ENCODE measurements around the gene USP37.

Gene USP37

GRCh38 chr2:218478544-218478943 lies 89.6 kb downstream of the USP37 start:
- Histone ChIP-seq H3K9me3 (ENCODE audit: control insufficient read depth, insufficient read depth, low read length) (no peaks in the 10 kb centered on the region), H3K36me3 (ENCODE audit: insufficient read depth, low read length) (peaks cover 14% of the 10 kb centered on the region), H3K4me1 (ENCODE audit: insufficient read depth, low read length) (no peaks in the 10 kb centered on the region), H3K9ac (ENCODE audit: low read depth, low read length) (no peak overlapping the region)

GRCh38 chr2:218477247-218477646 lies 90.9 kb downstream of the USP37 start:
- Histone ChIP-seq H3K9ac (ENCODE audit: low read depth, low read length) (no peak overlapping the region), H3K4me1 (ENCODE audit: insufficient read depth, low read length) (no peaks in the 10 kb centered on the region), H3K9me3 (ENCODE audit: control insufficient read depth, insufficient read depth, low read length) (no peaks in the 10 kb centered on the region), H3K36me3 (ENCODE audit: insufficient read depth, low read length) (peaks cover 17% of the 10 kb centered on the region)

- Histone ChIP-seq H3K9ac (ENCODE audit: low read depth, low read length) (no peak overlapping the region), H3K9me3 (ENCODE audit: control insufficient read depth, insufficient read depth, low read length) (no peaks in the 10 kb centered on the region), H3K36me3 (ENCODE audit: insufficient read depth, low read length) (peaks cover 16% of the 10 kb centered on the region), H3K4me1 (ENCODE audit: insufficient read depth, low read length) (no peaks in the 10 kb centered on the region)
These were observed 91.5 kb downstream of the USP37 start for GRCh38 chr2:218476676-218477075.

- Histone ChIP-seq H3K4me1 (ENCODE audit: insufficient read depth, low read length) (no peaks in the 10 kb centered on the region), H3K9ac (ENCODE audit: low read depth, low read length) (no peak overlapping the region), H3K36me3 (ENCODE audit: insufficient read depth, low read length) (peaks cover 10% of the 10 kb centered on the region), H3K9me3 (ENCODE audit: control insufficient read depth, insufficient read depth, low read length) (no peaks in the 10 kb centered on the region)
These were observed 93.6 kb downstream of the USP37 start for GRCh38 chr2:218474527-218474926.

GRCh38 chr2:218472988-218473387 lies 95.2 kb downstream of the USP37 start:
- no peak overlapping the region for H3K9ac ChIP-seq (ENCODE audit: low read depth, low read length)
- no peaks in the 10 kb centered on the region for H3K9me3 ChIP-seq (ENCODE audit: control insufficient read depth, insufficient read depth, low read length)
- H3K36me3 ChIP-seq (ENCODE audit: insufficient read depth, low read length): peaks cover 10% of the 10 kb centered on the region
- no peaks in the 10 kb centered on the region for H3K4me1 ChIP-seq (ENCODE audit: insufficient read depth, low read length)

GRCh38 chr2:218471982-218472381 lies 96.2 kb downstream of the USP37 start:
- Histone ChIP-seq H3K36me3 (ENCODE audit: insufficient read depth, low read length) (peaks cover 10% of the 10 kb centered on the region), H3K9ac (ENCODE audit: low read depth, low read length) (no peak overlapping the region), H3K4me1 (ENCODE audit: insufficient read depth, low read length) (no peaks in the 10 kb centered on the region), H3K9me3 (ENCODE audit: control insufficient read depth, insufficient read depth, low read length) (no peaks in the 10 kb centered on the region)

GRCh38 chr2:218471036-218471435 lies 97.1 kb downstream of the USP37 start:
- Histone ChIP-seq H3K4me1 (ENCODE audit: insufficient read depth, low read length) (no peaks in the 10 kb centered on the region), H3K9ac (ENCODE audit: low read depth, low read length) (no peak overlapping the region), H3K9me3 (ENCODE audit: control insufficient read depth, insufficient read depth, low read length) (no peaks in the 10 kb centered on the region), H3K36me3 (ENCODE audit: insufficient read depth, low read length) (peaks cover 10% of the 10 kb centered on the region; the same call in 1 of the 2 replicates)

- peaks cover 10% of the 10 kb centered on the region; the same call in 1 of the 2 replicates for H3K36me3 ChIP-seq (ENCODE audit: insufficient read depth, low read length)
- H3K9ac ChIP-seq (ENCODE audit: low read depth, low read length): no peak overlapping the region
- no peaks in the 10 kb centered on the region for H3K9me3 ChIP-seq (ENCODE audit: control insufficient read depth, insufficient read depth, low read length)
- no peaks in the 10 kb centered on the region for H3K4me1 ChIP-seq (ENCODE audit: insufficient read depth, low read length)
These were observed 97.7 kb downstream of the USP37 start for GRCh38 chr2:218470448-218470847.

- Histone ChIP-seq H3K4me1 (ENCODE audit: insufficient read depth, low read length) (no peaks in the 10 kb centered on the region), H3K9me3 (ENCODE audit: control insufficient read depth, insufficient read depth, low read length) (no peaks in the 10 kb centered on the region), H3K9ac (ENCODE audit: low read depth, low read length) (no peak overlapping the region), H3K36me3 (ENCODE audit: insufficient read depth, low read length) (peaks cover 5% of the 10 kb centered on the region; the same call in 1 of the 2 replicates)
These were observed 102.0 kb downstream of the USP37 start for GRCh38 chr2:218465987-218466633.

GRCh38 chr2:218458598-218458997 lies 109.6 kb downstream of the USP37 start:
- Histone ChIP-seq H3K9ac (ENCODE audit: low read depth, low read length) (no peak overlapping the region), H3K36me3 (ENCODE audit: insufficient read depth, low read length) (peaks cover 10% of the 10 kb centered on the region), H3K4me1 (ENCODE audit: insufficient read depth, low read length) (no peaks in the 10 kb centered on the region), H3K9me3 (ENCODE audit: control insufficient read depth, insufficient read depth, low read length) (no peaks in the 10 kb centered on the region)

- peaks cover 10% of the 10 kb centered on the region for H3K36me3 ChIP-seq (ENCODE audit: insufficient read depth, low read length)
These were observed 111.3 kb downstream of the USP37 start for GRCh38 chr2:218456849-218457248.

GRCh38 chr2:218452079-218452478 lies 116.1 kb downstream of the USP37 start:
- Histone ChIP-seq H3K36me3 (ENCODE audit: insufficient read depth, low read length) (peaks cover 16% of the 10 kb centered on the region), H3K9me3 (ENCODE audit: control insufficient read depth, insufficient read depth, low read length) (no peaks in the 10 kb centered on the region), H3K9ac (ENCODE audit: low read depth, low read length) (no peak overlapping the region), H3K4me1 (ENCODE audit: insufficient read depth, low read length) (peaks cover 6% of the 10 kb centered on the region)

More at GRCh38 chr2:218456849-218457248, 111.3 kb downstream of the USP37 start:
- Histone ChIP-seq H3K9ac (ENCODE audit: low read depth, low read length) (no peak overlapping the region), H3K4me1 (ENCODE audit: insufficient read depth, low read length) (no peaks in the 10 kb centered on the region), H3K9me3 (ENCODE audit: control insufficient read depth, insufficient read depth, low read length) (no peaks in the 10 kb centered on the region)

GRCh38 chr2:218448934-218449333 lies 119.2 kb downstream of the USP37 start:
- Histone ChIP-seq H3K9me3 (ENCODE audit: control insufficient read depth, insufficient read depth, low read length) (no peaks in the 10 kb centered on the region), H3K4me1 (ENCODE audit: insufficient read depth, low read length) (peaks cover 6% of the 10 kb centered on the region), H3K9ac (ENCODE audit: low read depth, low read length) (no peak overlapping the region), H3K36me3 (ENCODE audit: insufficient read depth, low read length) (peaks cover 6% of the 10 kb centered on the region; the same call in 1 of the 2 replicates)

GRCh38 chr2:218447072-218447471 lies 121.1 kb downstream of the USP37 start:
- Histone ChIP-seq H3K9ac (ENCODE audit: low read depth, low read length) (no peak overlapping the region), H3K4me1 (ENCODE audit: insufficient read depth, low read length) (peaks cover 6% of the 10 kb centered on the region), H3K36me3 (ENCODE audit: insufficient read depth, low read length) (peaks cover 6% of the 10 kb centered on the region; the same call in 1 of the 2 replicates), H3K9me3 (ENCODE audit: control insufficient read depth, insufficient read depth, low read length) (no peaks in the 10 kb centered on the region)

GRCh38 chr2:218446547-218446946 lies 121.6 kb downstream of the USP37 start:
- peaks cover 6% of the 10 kb centered on the region for H3K4me1 ChIP-seq (ENCODE audit: insufficient read depth, low read length)
- peaks cover 6% of the 10 kb centered on the region; the same call in 1 of the 2 replicates for H3K36me3 ChIP-seq (ENCODE audit: insufficient read depth, low read length)
- H3K9ac ChIP-seq (ENCODE audit: low read depth, low read length): no peak overlapping the region
- H3K9me3 ChIP-seq (ENCODE audit: control insufficient read depth, insufficient read depth, low read length): no peaks in the 10 kb centered on the region
